SU-DHL-6 (cell line): ENCODE data around the gene CPT2.

ENCODE experiments used
- H2AFZ ChIP-seq: fragments of 200-600 bp; sonication (generic); 2 replicates; pipeline ENCODE4 v1.6.1; 2014; ENCODE audit warnings: low read depth, mild to moderate bottlenecking, moderate library complexity, mixed read lengths, antibody characterized with exemption, low read length; ENCODE audit not compliant: severe bottlenecking
- H3F3A ChIP-seq: fragments of 200-600 bp; shearing (Covaris generic); 2 replicates; pipeline ENCODE4 v1.6.0; 2016; ENCODE audit warnings: antibody characterized with exemption, mild to moderate bottlenecking; ENCODE audit not compliant: insufficient read depth
- H3K27ac ChIP-seq: fragments of 200-600 bp; sonication (generic); 2 replicates; pipeline ENCODE4 v1.5.1; 2016; ENCODE audit warnings: low read depth, mild to moderate bottlenecking, low read length, moderate library complexity, mixed read lengths
- H3K27me3 ChIP-seq: fragments of 200-600 bp; sonication (generic), shearing (Covaris generic); 2 replicates; pipeline ENCODE4 v1.6.0; 2014; ENCODE audit warnings: mild to moderate bottlenecking, low read length
- H3K36me3 ChIP-seq: fragments of 200-600 bp; sonication (generic); 2 replicates; pipeline ENCODE4 v1.6.1; 2014; ENCODE audit warnings: mild to moderate bottlenecking, low read length, mixed read lengths
- H3K4me2 ChIP-seq: fragments of 300-600, 200-600 bp; shearing (Covaris generic), sonication (generic); 2 replicates; pipeline ENCODE4 v1.6.0; 2014; ENCODE audit warnings: low read length, low read depth, mild to moderate bottlenecking; ENCODE audit not compliant: poor library complexity, severe bottlenecking
- H3K4me3 ChIP-seq: fragments of 200-600 bp; sonication (generic); 2 replicates; pipeline ENCODE4 v1.5.1; 2014; ENCODE audit warnings: antibody characterized with exemption, low read length, mild to moderate bottlenecking, mixed read lengths; ENCODE audit not compliant: insufficient read depth, poor library complexity, severe bottlenecking
- H3K79me2 ChIP-seq: fragments of 200-600 bp; sonication (generic); 2 replicates; pipeline ENCODE4 v1.6.1; 2014; ENCODE audit warnings: mild to moderate bottlenecking, low read length, moderate library complexity; ENCODE audit not compliant: insufficient read depth
- H3K9ac ChIP-seq: fragments of 200-600 bp; sonication (generic); 2 replicates; pipeline ENCODE4 v1.7.0; 2014; ENCODE audit warnings: mild to moderate bottlenecking, low read length
- H3K9me2 ChIP-seq: fragments of 200-600 bp; sonication (generic); replicated peaks from 2 replicates; pipeline ENCODE4 v1.6.1; 2014; ENCODE audit warnings: low read length; ENCODE audit not compliant: insufficient read depth
- H3K9me3 ChIP-seq: fragments of 200-600 bp; sonication (generic); 2 replicates; pipeline ENCODE4 v1.6.1; 2014; ENCODE audit warnings: low read length, mixed read lengths; ENCODE audit not compliant: insufficient read depth
- H4K20me1 ChIP-seq: fragments of 200-600 bp; sonication (generic); 2 replicates; pipeline ENCODE4 v1.6.1; 2014; ENCODE audit warnings: low read depth, mild to moderate bottlenecking, antibody characterized with exemption, low read length, moderate library complexity, mixed read lengths
- EZH2phosphoT487 ChIP-seq: fragments of 200-600 bp; sonication (generic), shearing (Covaris generic); conservative IDR thresholded peaks from 2 replicates; pipeline ENCODE4 v1.6.1; 2018; ENCODE audit warnings: mild to moderate bottlenecking, antibody characterized with exemption, low read length, moderate library complexity, mixed read lengths
- TF ChIP-seq, protein P1 (sequence below): fragments of 200-600 bp; sonication (generic); IDR thresholded peaks from one replicate; pipeline ENCODE4 v1.5.1; 2017; ENCODE audit warnings: antibody characterized with exemption, mild to moderate bottlenecking, low read length, moderate library complexity; ENCODE audit not compliant: insufficient read depth, poor library complexity, severe bottlenecking

The CPT2 gene

DNA sequence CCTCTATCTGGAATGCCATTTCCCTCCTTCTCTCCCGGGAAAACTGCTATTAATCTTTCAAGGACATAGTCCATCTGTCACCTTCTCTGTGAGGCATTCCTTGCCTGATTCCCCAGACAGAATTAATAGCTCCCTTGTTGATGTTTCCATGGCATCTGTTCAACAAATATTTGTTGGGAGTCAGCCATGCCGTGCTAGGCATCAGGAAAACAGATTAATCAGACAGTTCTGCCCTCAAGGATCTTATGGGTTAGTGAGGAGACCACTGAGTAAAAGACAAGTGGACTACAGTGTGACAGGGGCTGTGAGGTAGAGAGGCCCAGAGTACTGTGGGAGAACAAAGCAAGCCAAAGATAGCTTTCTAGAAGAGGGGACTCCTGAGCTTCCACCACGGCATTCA lies 53.1 kb downstream of the CPT2 start:
- H3K79me2 ChIP-seq: no peaks in the 10 kb centered on the region
- no peaks in the 10 kb centered on the region for H3K9me2 ChIP-seq
- no peak overlapping the region for H3K4me2 ChIP-seq
- H3K36me3 ChIP-seq: peaks cover 38% of the 10 kb centered on the region
- H3K27me3 ChIP-seq: no peaks in the 10 kb centered on the region
- peaks cover 4% of the 10 kb centered on the region; the same call in 1 of the 2 replicates for H3F3A ChIP-seq
- H3K9ac ChIP-seq: no peak overlapping the region
- no peaks in the 10 kb centered on the region for H4K20me1 ChIP-seq
- no peak overlapping the region for H3K4me3 ChIP-seq
- no peak overlapping the region for H3K27ac ChIP-seq
- no peak overlapping the region for H2AFZ ChIP-seq
- TF ChIP-seq EZH2phosphoT487: no peak
- H3K9me3 ChIP-seq: no peaks in the 10 kb centered on the region

DNA sequence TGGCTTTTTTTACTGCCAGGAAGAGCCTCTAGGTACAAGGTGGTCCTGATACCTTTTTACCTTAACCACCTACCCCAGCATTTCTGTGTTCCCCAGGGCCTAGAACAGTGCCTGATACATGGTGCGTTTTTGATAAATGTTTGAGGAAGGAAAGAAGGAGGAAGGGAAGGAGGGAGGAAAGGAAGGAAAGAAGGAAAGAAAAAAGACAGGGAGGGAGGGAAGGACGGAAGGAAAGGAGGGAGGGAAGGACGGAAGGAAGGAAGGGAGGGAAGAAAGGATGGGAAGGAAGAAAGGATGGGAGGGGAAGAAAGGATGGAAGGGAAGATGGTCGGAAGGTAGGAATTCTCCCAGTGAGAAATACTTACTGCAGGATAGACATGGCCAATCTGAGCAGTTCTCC lies 53.7 kb downstream of the CPT2 start:
- peaks cover 4% of the 10 kb centered on the region; the same call in 1 of the 2 replicates for H3F3A ChIP-seq
- H3K4me3 ChIP-seq: no peak overlapping the region
- H3K9ac ChIP-seq: no peak overlapping the region
- H3K9me3 ChIP-seq: no peaks in the 10 kb centered on the region
- no peak overlapping the region for H3K4me2 ChIP-seq
- H4K20me1 ChIP-seq: no peaks in the 10 kb centered on the region
- TF ChIP-seq EZH2phosphoT487: no peak
- TF ChIP-seq, protein P1, sequence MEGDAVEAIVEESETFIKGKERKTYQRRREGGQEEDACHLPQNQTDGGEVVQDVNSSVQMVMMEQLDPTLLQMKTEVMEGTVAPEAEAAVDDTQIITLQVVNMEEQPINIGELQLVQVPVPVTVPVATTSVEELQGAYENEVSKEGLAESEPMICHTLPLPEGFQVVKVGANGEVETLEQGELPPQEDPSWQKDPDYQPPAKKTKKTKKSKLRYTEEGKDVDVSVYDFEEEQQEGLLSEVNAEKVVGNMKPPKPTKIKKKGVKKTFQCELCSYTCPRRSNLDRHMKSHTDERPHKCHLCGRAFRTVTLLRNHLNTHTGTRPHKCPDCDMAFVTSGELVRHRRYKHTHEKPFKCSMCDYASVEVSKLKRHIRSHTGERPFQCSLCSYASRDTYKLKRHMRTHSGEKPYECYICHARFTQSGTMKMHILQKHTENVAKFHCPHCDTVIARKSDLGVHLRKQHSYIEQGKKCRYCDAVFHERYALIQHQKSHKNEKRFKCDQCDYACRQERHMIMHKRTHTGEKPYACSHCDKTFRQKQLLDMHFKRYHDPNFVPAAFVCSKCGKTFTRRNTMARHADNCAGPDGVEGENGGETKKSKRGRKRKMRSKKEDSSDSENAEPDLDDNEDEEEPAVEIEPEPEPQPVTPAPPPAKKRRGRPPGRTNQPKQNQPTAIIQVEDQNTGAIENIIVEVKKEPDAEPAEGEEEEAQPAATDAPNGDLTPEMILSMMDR: no peak
- H3K9me2 ChIP-seq: no peaks in the 10 kb centered on the region
- H3K27ac ChIP-seq: no peak overlapping the region
- no peaks in the 10 kb centered on the region for H3K27me3 ChIP-seq
- H2AFZ ChIP-seq: no peak overlapping the region
- no peaks in the 10 kb centered on the region for H3K79me2 ChIP-seq
- H3K36me3 ChIP-seq: peaks cover 34% of the 10 kb centered on the region

DNA sequence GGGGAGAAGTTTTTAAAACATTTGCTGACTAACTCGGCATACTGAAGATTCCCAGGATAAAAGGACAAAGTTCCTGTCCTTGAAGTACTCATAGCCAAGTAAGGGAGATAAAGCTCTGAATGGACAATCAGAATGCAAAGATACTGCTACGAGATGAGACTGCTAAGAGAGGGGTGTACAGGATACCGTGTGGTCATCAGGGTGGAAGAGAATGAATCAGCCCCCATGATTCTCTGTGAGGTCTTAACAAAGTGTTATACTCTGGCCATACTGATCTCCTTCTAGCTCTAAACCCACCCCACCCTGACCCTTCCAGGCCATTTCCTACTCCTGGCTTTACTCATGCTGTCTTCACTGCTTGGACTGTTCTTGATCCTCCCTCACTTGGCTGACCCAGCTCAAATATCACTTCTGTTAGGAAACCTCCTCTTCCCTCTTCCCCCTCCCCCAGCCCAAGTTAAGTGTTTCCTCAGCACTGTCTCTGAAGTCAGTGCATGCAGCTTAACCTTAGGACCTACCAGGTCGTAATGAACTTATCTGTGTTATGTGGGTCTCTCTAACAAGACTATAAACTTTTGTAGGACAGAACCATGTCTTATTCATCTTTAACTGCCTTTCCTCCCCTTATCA lies 57.5 kb downstream of the CPT2 start:
- no peaks in the 10 kb centered on the region for H3K9me3 ChIP-seq
- no peak overlapping the region for H3K9ac ChIP-seq
- no peaks in the 10 kb centered on the region for H3K79me2 ChIP-seq
- no peak overlapping the region for H3K27ac ChIP-seq
- H3K4me3 ChIP-seq: no peak overlapping the region
- no peaks in the 10 kb centered on the region for H3K27me3 ChIP-seq
- H3F3A ChIP-seq: no peaks in the 10 kb centered on the region; the same call in 1 of the 2 replicates
- H3K4me2 ChIP-seq: no peak overlapping the region
- no peaks in the 10 kb centered on the region for H3K9me2 ChIP-seq
- no peak overlapping the region for H2AFZ ChIP-seq
- TF ChIP-seq, protein P1: no peak
- TF ChIP-seq EZH2phosphoT487: no peak
- H4K20me1 ChIP-seq: no peaks in the 10 kb centered on the region
- H3K36me3 ChIP-seq: peaks cover 26% of the 10 kb centered on the region

DNA sequence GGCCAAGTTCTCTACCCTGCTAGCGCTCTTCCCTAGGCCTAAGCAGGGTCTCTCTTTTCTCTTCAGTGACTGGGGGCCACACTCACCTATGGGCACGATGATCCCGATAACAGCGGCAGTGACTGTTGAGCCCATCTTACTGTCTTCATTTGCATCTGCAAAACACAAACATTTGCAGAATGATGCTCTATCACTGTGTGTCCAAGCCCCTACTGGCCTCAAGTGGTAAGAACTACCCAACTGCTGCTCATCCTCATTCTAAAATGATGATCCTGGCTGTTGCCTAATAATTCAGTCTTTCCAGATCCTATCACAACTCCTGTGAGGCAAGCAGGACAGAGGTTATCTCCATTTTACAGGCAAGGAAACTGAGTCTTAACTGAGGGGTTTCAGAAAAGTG lies 58.4 kb downstream of the CPT2 start:
- H3K36me3 ChIP-seq: peaks cover 25% of the 10 kb centered on the region

More for the DNA sequence above, 58.4 kb downstream of the CPT2 start:
- H3K79me2 ChIP-seq: no peaks in the 10 kb centered on the region
- H4K20me1 ChIP-seq: no peaks in the 10 kb centered on the region
- no peak overlapping the region for H3K9ac ChIP-seq
- H3K27ac ChIP-seq: no peak overlapping the region
- no peak overlapping the region for H2AFZ ChIP-seq
- H3F3A ChIP-seq: no peaks in the 10 kb centered on the region; the same call in 1 of the 2 replicates
- no peaks in the 10 kb centered on the region for H3K9me3 ChIP-seq
- no peaks in the 10 kb centered on the region for H3K9me2 ChIP-seq
- no peak overlapping the region for H3K4me2 ChIP-seq
- H3K4me3 ChIP-seq: no peak overlapping the region
- TF ChIP-seq, protein P1: no peak
- no peaks in the 10 kb centered on the region for H3K27me3 ChIP-seq
